Measurements from ENCODE around the gene ELOB.
A peak's percentile ranks its signal among the peaks of the same experiment; 100 is the strongest.

ELOB gene

DNA sequence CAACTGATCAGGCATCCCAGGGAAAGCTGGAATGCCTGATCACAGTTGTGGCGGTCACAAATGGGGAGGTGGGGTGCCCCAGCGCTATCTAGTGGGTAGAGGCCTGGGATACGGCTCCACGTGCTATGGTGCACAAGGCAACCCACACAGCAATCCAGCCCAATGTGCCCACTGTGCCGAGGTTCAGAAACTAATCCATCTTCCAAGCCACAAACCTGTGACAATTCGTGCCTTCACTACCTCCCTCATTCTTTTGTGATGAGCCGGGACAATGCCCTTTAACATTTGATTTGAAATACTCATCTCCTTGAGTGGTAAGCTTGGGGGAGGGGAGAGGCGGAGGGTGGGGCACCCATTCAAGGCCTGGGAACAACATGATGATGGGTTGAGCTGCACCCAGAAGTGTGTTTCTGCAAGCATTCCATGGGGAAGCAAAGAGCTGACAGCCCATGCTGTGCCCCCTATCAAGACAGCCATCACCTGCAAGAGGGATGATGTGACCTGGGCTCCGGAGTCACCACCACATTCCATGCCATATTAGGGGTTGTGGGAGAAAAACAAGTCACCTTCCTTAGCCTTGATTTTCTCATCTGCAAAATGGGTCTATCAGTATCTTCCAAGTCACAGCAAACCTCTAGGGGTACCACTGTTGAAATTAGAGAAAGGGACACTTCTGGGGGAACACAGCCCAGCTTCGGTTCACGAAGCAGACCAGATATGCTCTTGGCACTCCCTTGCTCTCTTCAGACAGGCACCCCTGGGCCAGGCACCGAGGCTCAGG, 3.7 kb downstream of the ELOB start:
- peak in 1 of 2 donors; percentile 52 for DNase-seq (ENCODE audit: low read depth in 2 of 2)

DNA sequence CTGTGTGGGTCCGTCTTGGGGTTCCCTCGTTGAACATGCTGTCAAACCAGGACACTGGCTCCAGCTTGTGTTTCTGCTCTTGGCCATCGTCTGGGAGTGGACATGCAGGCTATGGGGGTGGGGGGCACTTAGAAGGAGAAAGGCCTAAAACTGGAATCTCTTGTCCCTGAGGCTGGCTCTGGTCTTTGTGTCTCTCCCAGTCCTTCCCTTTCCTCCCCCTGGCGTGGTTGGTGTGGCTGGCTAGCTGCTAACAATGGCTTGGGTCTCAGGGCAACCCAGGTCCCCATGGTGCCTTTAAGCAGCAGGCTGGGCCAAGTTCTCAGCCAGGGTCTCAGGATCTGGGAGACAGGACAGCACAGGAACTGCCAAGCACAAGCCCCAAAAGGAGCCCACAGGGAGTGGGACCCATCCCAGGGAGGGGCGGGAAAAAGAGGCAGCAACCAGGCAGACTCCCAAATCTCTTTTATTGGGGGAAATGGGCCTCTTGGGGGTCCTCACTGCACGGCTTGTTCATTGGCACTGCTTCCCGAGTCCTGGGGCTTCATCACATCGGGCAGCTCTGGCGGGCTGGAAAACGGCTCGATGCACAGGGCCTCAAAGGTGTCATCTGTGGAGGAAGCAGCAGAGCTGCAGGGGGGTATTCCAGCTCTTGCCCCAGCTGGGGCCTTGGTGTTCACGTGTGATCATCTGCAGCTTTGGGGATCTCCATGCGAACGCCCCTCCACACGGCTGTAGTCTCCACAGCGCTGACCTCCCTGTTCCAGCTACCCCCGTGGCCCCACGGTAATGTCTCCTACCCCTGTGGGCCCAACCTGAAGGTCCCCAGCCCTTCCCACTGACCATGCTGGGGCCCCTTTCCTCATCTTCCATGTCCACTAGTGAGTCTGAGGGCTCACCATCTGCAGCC, 5.3 kb downstream of the ELOB start:
- no peak overlapping the region for H3K4me3 ChIP-seq (replicated peaks in 1 of 2; ENCODE audit: low read depth in 2 of 2, low read length in 2 of 2)
- TF ChIP-seq, protein P1, sequence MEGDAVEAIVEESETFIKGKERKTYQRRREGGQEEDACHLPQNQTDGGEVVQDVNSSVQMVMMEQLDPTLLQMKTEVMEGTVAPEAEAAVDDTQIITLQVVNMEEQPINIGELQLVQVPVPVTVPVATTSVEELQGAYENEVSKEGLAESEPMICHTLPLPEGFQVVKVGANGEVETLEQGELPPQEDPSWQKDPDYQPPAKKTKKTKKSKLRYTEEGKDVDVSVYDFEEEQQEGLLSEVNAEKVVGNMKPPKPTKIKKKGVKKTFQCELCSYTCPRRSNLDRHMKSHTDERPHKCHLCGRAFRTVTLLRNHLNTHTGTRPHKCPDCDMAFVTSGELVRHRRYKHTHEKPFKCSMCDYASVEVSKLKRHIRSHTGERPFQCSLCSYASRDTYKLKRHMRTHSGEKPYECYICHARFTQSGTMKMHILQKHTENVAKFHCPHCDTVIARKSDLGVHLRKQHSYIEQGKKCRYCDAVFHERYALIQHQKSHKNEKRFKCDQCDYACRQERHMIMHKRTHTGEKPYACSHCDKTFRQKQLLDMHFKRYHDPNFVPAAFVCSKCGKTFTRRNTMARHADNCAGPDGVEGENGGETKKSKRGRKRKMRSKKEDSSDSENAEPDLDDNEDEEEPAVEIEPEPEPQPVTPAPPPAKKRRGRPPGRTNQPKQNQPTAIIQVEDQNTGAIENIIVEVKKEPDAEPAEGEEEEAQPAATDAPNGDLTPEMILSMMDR (IDR thresholded peaks at IDR 0.05; ENCODE audit: low read depth, low read length), result no peak
- no peak for DNase-seq (ENCODE audit: low read depth in 2 of 2)

More for the DNA sequence above, 3.7 kb downstream of the ELOB start:
- TF ChIP-seq, protein P1 (IDR thresholded peaks at IDR 0.05; ENCODE audit: low read depth, low read length), result no peak
- H3K4me3 ChIP-seq (replicated peaks in 1 of 2; ENCODE audit: low read depth in 2 of 2, low read length in 2 of 2), result no peak overlapping the region

DNA sequence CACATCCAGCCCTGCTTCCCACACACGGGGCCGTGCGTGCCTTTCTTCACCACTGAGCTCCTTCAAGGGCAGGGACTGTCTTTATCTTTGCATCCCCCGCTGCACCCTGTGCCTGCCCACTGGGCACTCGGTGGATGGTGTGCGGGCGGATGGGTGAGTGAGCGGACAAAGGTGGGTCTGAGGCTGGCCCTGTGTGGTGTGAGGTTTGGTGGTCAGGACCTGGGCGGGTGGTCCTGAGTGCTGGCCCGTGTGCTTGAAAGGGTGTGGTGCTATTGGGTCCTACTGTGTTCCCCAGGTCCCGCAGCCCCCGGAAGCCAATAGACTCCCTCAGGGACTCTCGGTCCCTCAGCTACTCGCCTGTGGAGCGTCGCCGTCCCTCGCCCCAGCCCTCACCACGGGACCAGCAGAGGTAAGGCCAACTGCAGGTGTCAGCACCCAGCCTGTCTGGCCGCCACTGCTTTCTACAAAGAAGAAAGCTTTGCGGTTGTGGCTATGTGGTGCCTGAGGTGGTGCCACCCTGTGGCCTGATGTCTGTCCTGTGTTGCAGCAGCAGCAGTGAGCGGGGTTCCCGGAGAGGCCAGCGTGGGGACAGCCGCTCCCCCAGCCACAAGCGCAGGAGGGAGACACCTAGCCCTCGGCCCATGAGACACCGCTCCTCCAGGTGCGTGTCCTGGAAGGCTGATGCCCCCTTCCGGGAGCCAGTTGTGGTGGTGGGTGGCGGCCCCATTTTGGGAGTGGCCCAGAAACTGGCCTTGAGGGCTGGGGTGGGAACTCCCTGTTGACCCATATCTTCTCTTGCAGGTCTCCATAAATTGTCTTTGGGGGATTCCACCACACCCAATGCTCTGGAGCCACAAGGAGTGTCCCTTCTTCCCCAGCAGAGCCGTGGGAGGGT, 6.8 kb downstream of the ELOB start:
- DNase-seq (ENCODE audit: low read depth in 2 of 2), result no peak

DNA sequence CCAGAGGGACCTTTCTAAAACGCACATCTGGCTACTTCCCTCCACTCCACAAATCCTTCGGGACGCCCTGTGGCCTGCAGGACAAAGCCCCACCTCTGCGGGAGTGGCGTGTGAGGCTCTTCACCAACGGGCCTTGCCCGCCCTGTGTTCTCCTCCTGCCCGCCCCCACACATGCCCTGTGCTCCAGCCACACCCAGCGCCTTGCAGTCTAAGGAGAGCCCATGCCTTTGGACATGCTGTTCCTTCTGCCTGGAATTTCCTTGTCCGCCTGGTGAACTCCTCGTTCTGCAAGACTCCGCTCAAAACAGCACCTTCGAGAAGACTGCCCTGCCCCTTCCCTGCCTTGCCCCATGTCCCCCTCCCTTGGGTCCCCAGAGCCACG, 7.4 kb downstream of the ELOB start:
- TF ChIP-seq, protein P1 (IDR thresholded peaks at IDR 0.05; ENCODE audit: low read depth, low read length), result no peak
- H3K4me3 ChIP-seq (replicated peaks in 1 of 2; ENCODE audit: low read depth in 2 of 2, low read length in 2 of 2), result no peak overlapping the region
- DNase-seq (ENCODE audit: low read depth in 2 of 2), result peak; percentile 65 to 70

More for the DNA sequence above, 6.8 kb downstream of the ELOB start:
- H3K4me3 ChIP-seq (replicated peaks in 1 of 2; ENCODE audit: low read depth in 2 of 2, low read length in 2 of 2), result no peak overlapping the region
- TF ChIP-seq, protein P1 (IDR thresholded peaks at IDR 0.05; ENCODE audit: low read depth, low read length), result no peak

DNA sequence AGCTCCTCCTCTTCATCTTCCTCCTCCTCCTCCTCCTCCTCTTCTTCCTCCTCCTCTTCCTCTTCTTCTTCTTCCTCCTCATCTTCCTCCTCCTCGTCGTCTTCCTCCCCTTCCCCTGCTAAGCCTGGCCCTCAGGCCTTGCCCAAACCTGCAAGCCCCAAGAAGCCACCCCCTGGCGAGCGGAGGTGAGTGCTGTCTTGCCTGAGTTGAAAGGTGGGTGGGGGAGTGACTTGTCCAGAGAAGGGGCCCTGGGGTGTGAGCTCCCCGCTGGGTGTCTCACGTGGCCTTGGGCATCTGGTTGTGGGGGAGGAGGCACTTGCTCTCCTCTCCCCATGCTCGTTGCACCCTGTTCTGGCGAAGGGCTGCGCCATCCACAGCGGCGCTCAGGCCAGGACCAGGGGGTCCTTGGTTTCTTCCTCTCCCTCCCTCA, 8.0 kb downstream of the ELOB start:
- no peak for DNase-seq (ENCODE audit: low read depth in 2 of 2)
- TF ChIP-seq, protein P1 (IDR thresholded peaks at IDR 0.05; ENCODE audit: low read depth, low read length), result no peak
- no peak overlapping the region for H3K4me3 ChIP-seq (replicated peaks in 1 of 2; ENCODE audit: low read depth in 2 of 2, low read length in 2 of 2)
